Urinary bladder (tissue), 4 donors: Measurements from ENCODE around the gene RBM33. TPM values are rescaled to one million over a fixed set of nuclear protein-coding genes. Genes with fewer than 3 reads are reported as not detected.

Experiments
- DNase-seq: peaks from one replicate; pipeline ENCODE4 v3.0.0-alpha.2; 2015; ENCODE audit errors: extremely low spot score
- H3K27ac ChIP-seq: one replicate; pipeline ENCODE4 v1.5.1; 2013; ENCODE audit warnings: low read depth, mild to moderate bottlenecking, moderate library complexity
- H3K36me3 ChIP-seq: one replicate; pipeline ENCODE4 v1.6.1; 2013; ENCODE audit warnings: mild to moderate bottlenecking, moderate library complexity; ENCODE audit not compliant: insufficient read depth
- H3K4me1 ChIP-seq: one replicate; pipeline ENCODE4 v1.6.1; 2013; ENCODE audit warnings: mild to moderate bottlenecking, moderate library complexity; ENCODE audit not compliant: insufficient read depth
- H3K4me3 ChIP-seq: one replicate; pipeline ENCODE4 v1.5.1; 2013; ENCODE audit warnings: low read depth, low read length
- WGBS: extraction: QIAGEN DNeasy Blood & Tissue Kit; methylation state at CpG from one replicate; pipeline ENCODE4 v1.1.7; 2013; 5-methylcytosine and 5-hydroxymethylcytosine counted together
- polyA plus RNA-seq: library from polyadenylated mRNA; stranded (reverse); fragments of 200-250 nt; gene quantifications from one replicate; pipeline ENCODE4 v1.2.3, GENCODE V29; 2013
- total RNA-seq: library from RNA; depleted of rRNA; stranded (reverse); fragments of >200 nt; gene quantifications from one replicate; pipeline ENCODE4 v1.2.3, GENCODE V29; 2014
- donor health status: healthy with polysubstance abuse.
- donor health status: healthy.

Gene RBM33
- total and polyA plus RNA-seq, 2 donors = 15.6 to 49.2 TPM

GRCh38 chr7:155747209-155747608 lies 102.7 kb downstream of the RBM33 start:
- Histone ChIP-seq H3K36me3 (peaks cover 6% of the 10 kb centered on the region), H3K4me1 (peaks cover 1% of the 10 kb centered on the region), H3K4me3 (no peak overlapping the region), H3K27ac (no peak overlapping the region)
- DNase-seq = no peak
- WGBS = 89% methylated on average over 1 of the region's 1 CpG

GRCh38 chr7:155749578-155749977 lies 105.1 kb downstream of the RBM33 start:
- H3K4me1 ChIP-seq = peaks cover 1% of the 10 kb centered on the region
- 96% methylated on average over 3 of the region's 3 CpGs for WGBS

GRCh38 chr7:155750255-155751125 lies 106.0 kb downstream of the RBM33 start:
- no peak overlapping the region for H3K4me3 ChIP-seq
- DNase-seq = no peak
- 73% methylated on average over 5 of the region's 5 CpGs for WGBS
- H3K36me3 ChIP-seq = peaks cover 4% of the 10 kb centered on the region
- H3K4me1 ChIP-seq = peaks cover 1% of the 10 kb centered on the region
- no peak overlapping the region for H3K27ac ChIP-seq

More at GRCh38 chr7:155749578-155749977, 105.1 kb downstream of the RBM33 start:
- Histone ChIP-seq H3K36me3 (peaks cover 6% of the 10 kb centered on the region), H3K27ac (no peak overlapping the region), H3K4me3 (no peak overlapping the region)
- DNase-seq = no peak

GRCh38 chr7:155751409-155751808 lies 106.9 kb downstream of the RBM33 start:
- WGBS = 91% methylated on average over 4 of the region's 4 CpGs
- peaks cover 1% of the 10 kb centered on the region for H3K4me1 ChIP-seq
- DNase-seq = no peak

DNA sequence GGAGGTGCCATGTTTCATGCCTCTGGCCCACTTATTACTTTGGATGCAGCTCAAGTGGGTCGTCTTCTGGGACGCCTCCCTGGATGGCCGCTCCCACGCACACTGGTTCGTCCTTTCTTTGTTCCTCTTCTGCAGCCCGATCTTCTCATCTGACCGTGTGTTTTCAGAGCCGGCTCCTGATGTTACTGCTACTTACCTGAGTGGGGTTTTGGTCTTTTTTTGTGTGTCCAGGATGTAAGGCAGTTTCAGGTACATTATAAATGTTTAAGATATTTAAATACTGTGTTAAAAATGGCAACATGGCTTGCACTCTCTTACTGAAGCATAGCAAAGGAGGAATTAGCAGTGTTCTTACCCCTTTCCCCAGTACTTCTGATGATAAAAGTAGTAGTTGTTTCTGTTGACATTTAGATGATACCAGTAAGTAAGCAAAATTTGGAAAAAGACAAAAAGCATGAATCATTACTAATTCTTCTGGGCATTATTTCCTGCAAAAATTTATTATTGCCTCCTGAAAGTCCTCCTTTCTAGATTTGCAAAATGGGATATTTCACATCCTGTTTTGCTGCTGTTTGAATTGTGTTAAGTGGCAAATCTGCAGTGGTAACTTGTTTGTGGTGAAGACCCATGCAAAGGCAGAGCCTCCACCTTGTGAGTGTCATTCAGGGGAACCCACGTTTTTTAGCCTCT lies 108.4 kb downstream of the RBM33 start:
- Histone ChIP-seq H3K36me3 (no peaks in the 10 kb centered on the region), H3K4me3 (no peak overlapping the region), H3K4me1 (peaks cover 1% of the 10 kb centered on the region), H3K27ac (no peak overlapping the region)
- no peak for DNase-seq
- WGBS = 85% methylated on average over 9 of the region's 9 CpGs

More at GRCh38 chr7:155751409-155751808, 106.9 kb downstream of the RBM33 start:
- Histone ChIP-seq H3K36me3 (no peaks in the 10 kb centered on the region), H3K27ac (no peak overlapping the region), H3K4me3 (no peak overlapping the region)

DNA sequence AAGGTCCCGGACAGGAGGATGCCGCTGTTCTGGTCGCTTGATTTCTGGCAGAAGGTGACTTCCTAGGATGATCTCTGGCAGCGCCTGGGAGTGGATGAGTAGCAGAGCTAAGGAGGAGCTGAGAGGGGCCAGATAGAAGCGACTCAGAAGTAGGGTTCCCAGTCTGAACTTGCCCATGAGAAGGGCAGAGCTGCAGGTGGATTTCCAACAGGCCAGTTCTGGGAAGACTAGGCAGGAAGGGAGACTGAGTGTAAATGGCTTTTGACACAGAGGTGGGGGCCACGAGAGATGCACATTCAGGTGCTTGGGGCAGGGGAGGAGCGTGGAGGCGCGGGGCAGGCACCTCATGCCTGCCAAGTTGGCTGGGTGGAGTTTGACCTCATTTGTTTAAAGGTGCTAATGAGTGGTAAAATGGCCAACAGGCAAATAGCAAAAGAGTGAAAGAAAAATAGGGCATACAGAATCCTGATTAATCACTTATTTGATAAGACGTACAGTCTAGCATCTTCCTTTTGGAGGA lies 109.0 kb downstream of the RBM33 start:
- peaks cover 1% of the 10 kb centered on the region for H3K4me1 ChIP-seq
- WGBS = 89% methylated on average over 10 of the region's 10 CpGs
- no peak overlapping the region for H3K27ac ChIP-seq
- H3K4me3 ChIP-seq = no peak overlapping the region
- H3K36me3 ChIP-seq = no peaks in the 10 kb centered on the region
- DNase-seq = no peak

DNA sequence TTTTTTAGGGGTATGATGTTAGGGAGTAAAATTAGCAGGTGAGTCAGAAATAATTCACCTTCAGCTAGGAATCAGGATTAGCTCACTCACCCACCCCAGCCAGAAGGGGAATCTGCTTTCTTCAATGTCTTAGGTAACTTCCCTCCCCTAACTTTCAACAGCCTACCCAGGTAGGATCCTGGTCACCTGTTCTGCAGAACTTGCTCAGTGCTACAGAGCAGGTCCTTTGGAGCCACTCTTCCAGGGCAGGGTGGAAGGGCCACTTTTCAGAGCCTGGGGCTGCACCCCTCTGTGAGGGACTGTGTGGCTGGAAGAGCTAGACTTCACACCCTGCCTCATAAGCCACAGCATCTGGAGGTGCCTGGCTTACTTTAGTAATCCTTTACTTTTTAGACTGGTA lies 109.7 kb downstream of the RBM33 start:
- Histone ChIP-seq H3K27ac (no peak overlapping the region), H3K36me3 (no peaks in the 10 kb centered on the region), H3K4me1 (peaks cover 1% of the 10 kb centered on the region)

DNA sequence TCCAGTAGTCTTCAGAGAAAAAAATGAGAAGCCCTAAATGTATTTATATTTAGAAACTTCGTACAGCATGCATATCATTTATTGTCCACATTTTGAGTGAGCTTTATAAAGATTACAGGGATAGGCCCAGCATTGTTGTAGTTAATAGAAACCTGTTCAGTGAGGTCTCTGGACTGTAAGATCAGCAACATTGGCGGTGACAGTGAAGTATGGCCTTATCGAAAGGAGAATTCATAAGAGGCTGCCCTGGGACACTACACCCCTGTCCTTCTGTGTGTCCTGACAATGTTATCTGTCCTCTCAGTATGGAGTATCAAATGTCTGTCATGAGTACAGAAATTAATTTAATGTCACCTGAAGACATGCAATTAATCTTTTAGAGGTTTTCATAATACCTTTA lies 110.6 kb downstream of the RBM33 start:
- 81% methylated on average over 3 of the region's 3 CpGs for WGBS
- no peaks in the 10 kb centered on the region for H3K36me3 ChIP-seq
- DNase-seq = no peak
- H3K4me1 ChIP-seq = peaks cover 1% of the 10 kb centered on the region
- no peak overlapping the region for H3K4me3 ChIP-seq
- H3K27ac ChIP-seq = no peak overlapping the region

More for the DNA sequence above, 109.7 kb downstream of the RBM33 start:
- H3K4me3 ChIP-seq = no peak overlapping the region
- DNase-seq = no peak

DNA sequence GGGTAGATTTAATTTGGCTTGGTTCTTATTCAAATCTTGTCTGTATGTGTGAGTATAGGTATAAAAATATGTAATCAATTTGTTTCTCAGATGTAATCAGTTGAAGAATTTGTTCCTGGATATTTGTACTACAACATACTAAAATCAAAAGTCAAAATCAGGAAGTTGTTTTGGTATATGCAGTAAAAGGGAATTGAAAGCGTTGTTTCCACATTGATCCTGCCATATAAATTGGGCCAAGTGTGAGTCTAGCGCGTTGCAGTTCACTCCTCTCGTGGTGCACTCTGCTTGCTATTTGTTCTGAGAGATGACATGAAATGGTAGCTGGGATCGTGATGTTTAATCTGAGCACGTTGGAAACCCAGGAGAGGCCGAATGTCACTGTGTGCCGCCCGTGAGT lies 111.9 kb downstream of the RBM33 start:
- 94% methylated on average over 9 of the region's 9 CpGs for WGBS
- Histone ChIP-seq H3K36me3 (no peaks in the 10 kb centered on the region), H3K27ac (no peak overlapping the region), H3K4me1 (peaks cover 1% of the 10 kb centered on the region), H3K4me3 (no peak overlapping the region)
- DNase-seq = no peak

DNA sequence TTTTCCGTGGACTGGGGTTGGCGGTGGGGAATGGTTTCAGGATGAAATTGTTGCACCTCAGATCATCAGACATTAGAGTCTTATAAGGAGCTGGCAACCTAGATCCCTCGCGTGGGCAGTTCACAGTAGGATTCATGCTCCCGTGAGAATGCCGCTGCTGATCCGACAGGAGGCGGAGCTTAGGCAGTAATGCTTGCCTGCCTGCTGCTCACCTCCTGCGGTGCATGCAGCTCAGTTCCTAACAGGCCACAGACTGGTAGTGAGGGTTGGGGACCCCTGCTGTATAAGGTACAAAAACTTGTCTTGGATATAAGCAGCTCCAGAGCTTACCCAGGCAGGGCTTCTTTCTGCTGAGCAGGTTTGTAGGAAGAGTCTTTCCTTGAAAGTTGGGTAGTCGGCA lies 113.9 kb downstream of the RBM33 start:
- no peak for DNase-seq
- Histone ChIP-seq H3K36me3 (no peaks in the 10 kb centered on the region), H3K4me3 (no peak overlapping the region), H3K27ac (no peak overlapping the region), H3K4me1 (no peaks in the 10 kb centered on the region)
- WGBS = 89% methylated on average over 10 of the region's 10 CpGs

DNA sequence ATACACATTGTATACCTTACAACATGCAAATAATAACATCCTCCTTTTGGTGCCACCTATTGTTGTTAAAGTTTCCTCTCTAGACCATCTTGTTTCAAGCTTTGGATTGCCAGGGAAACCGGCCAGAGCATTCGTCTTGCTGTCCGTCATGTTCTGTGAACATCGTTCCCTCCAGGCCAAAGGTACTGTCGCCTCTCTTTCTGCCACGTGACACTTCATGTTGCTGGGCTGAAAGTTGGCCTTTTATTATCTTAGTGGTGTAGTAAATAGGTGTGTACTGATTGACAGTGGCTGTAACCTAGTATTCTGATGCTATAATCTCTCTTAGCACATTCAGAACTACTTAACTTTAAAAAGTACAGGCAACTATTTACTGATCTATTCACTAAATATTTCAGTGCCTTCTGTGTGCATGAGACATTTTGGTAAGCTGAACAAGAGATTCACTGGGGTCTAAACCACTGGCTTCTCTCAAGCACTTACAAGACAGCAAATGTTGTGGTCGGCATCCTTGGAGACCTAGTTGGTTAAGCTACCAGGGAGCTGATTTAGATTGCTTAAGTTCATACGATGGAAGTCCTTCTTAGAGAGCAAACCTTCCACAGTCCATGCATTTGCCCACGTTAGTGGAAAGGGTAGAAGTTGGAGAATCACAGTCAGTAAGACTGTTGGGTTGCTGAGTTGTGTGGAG lies 115.4 kb downstream of the RBM33 start:
- WGBS = 94% methylated on average over 9 of the region's 9 CpGs
- Histone ChIP-seq H3K27ac (no peak overlapping the region), H3K36me3 (no peaks in the 10 kb centered on the region), H3K4me3 (no peak overlapping the region), H3K4me1 (no peaks in the 10 kb centered on the region)
- no peak for DNase-seq

DNA sequence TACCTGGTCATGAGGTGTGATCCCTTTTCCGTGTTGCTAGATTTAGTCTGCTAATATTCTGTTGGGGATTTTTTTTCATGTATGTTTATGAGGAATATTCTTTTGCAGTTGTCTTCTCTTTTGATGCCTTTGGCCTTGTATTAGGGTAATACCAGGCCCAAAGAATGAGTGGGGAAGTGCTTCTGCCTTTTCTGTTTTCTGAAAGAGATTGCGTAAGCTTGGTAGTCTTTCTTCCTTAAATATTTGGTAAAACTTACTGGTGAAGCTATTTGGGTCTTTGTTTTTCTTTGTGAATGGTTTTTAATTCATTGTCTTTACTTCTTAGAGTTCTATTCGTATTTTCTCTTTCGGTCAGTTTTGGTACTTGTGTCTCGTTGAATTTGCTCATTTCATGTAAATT lies 116.7 kb downstream of the RBM33 start:
- no peak overlapping the region for H3K4me3 ChIP-seq
- no peak overlapping the region for H3K27ac ChIP-seq
- H3K4me1 ChIP-seq = no peaks in the 10 kb centered on the region
- DNase-seq = no peak
- no peaks in the 10 kb centered on the region for H3K36me3 ChIP-seq
- WGBS = 92% methylated on average over 5 of the region's 5 CpGs

- no peak overlapping the region for H3K4me3 ChIP-seq
- WGBS = 95% methylated on average over 4 of the region's 4 CpGs
- no peaks in the 10 kb centered on the region for H3K36me3 ChIP-seq
- no peaks in the 10 kb centered on the region for H3K4me1 ChIP-seq
- H3K27ac ChIP-seq = no peak overlapping the region
- no peak for DNase-seq
Observed at GRCh38 chr7:155762036-155762435, 117.6 kb downstream of the RBM33 start.
